Measurements from ENCODE around the gene ADAMTSL4.

- TF ChIP-seq CTCF (IDR thresholded peaks at IDR 0.05; ENCODE audit: low read depth, low read length, missing input control) (no peak), GABPA (IDR thresholded peaks at IDR 0.05 in 1 of 2, conservative IDR thresholded peaks at IDR 0.05 in 1 of 2) (no peak), JUND (IDR thresholded peaks at IDR 0.05) (no peak), SP1 (IDR thresholded peaks at IDR 0.05) (no peak), MAX (IDR thresholded peaks at IDR 0.05) (no peak), REST (IDR thresholded peaks at IDR 0.05) (no peak), ZBTB33 (IDR thresholded peaks at IDR 0.05) (no peak), FOXA1 (IDR thresholded peaks at IDR 0.05) (no peak)
Observed at GRCh38 chr1:150582371-150582770, 33.2 kb downstream of the ADAMTSL4 start.

Data from liver (tissue), 3 donors.